Measurements from ENCODE around the gene EML6. TPM values are rescaled to one million over a fixed set of nuclear protein-coding genes. Genes with fewer than 3 reads are reported as not detected.

Gene EML6
- polyA plus RNA-seq, 1 donor (not counting 4 experiments of a cell fraction or from before 2014, with no cell fraction given) = 0.96 TPM

DNA sequence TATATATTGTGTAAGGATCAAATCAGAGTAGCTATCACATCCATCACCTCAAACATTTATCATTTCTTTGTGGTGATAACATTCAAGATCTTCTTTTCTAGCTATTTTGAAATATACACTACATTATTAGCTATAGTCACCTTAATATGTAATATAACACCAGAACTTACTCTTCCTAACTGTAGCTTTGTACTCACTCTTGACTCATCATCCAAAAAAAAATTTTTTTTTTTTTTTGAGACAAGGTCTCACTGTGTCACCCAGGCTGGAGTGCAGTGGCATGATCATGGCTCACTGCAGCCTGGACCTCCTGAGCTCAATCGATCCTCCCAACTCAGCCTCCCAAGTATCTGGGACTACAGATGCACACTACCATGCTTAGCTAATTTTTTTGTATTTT is 153.3 kb downstream of the EML6 start:
- no peaks in the 10 kb centered on the region for H3K36me3 ChIP-seq (ENCODE audit: control insufficient read depth in 2 of 2, extremely low read depth in 1 of 2, insufficient read depth in 2 of 2, low read length in 2 of 2)
- no peak overlapping the region for H3K9ac ChIP-seq (ENCODE audit: control insufficient read depth, extremely low read depth, insufficient read depth, low read length)
- H4K20me1 ChIP-seq (ENCODE audit: control insufficient read depth, extremely low read depth, insufficient read depth, low read length) = no peaks in the 10 kb centered on the region
- dilution Hi-C loops (cut with MboI; ENCODE audit: extremely low pct_ligation_motif_present, low sequenced_read_pairs) = no loop called here
- no peak overlapping the region for H3K4me2 ChIP-seq (ENCODE audit: control insufficient read depth, extremely low read depth, insufficient read depth, low read depth, low read length)
- FAIRE-seq (no peak), DNase-seq (ENCODE audit: low read depth, low spot score) (no peak)
- H3K4me1 ChIP-seq (ENCODE audit: control insufficient read depth, extremely low read depth, insufficient read depth, low read length) = no peaks in the 10 kb centered on the region
- H3K27me3 ChIP-seq (ENCODE audit: control insufficient read depth, extremely low read depth, insufficient read depth, low read length) = no peaks in the 10 kb centered on the region
- TF ChIP-seq EZH2 (IDR thresholded peaks at IDR 0.05; ENCODE audit: low read length) = no peak
- TF ChIP-seq, protein P1, sequence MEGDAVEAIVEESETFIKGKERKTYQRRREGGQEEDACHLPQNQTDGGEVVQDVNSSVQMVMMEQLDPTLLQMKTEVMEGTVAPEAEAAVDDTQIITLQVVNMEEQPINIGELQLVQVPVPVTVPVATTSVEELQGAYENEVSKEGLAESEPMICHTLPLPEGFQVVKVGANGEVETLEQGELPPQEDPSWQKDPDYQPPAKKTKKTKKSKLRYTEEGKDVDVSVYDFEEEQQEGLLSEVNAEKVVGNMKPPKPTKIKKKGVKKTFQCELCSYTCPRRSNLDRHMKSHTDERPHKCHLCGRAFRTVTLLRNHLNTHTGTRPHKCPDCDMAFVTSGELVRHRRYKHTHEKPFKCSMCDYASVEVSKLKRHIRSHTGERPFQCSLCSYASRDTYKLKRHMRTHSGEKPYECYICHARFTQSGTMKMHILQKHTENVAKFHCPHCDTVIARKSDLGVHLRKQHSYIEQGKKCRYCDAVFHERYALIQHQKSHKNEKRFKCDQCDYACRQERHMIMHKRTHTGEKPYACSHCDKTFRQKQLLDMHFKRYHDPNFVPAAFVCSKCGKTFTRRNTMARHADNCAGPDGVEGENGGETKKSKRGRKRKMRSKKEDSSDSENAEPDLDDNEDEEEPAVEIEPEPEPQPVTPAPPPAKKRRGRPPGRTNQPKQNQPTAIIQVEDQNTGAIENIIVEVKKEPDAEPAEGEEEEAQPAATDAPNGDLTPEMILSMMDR (optimal IDR thresholded peaks at IDR 0.05 in 1 of 3, IDR thresholded peaks at IDR 0.05 in 1 of 3, conservative IDR thresholded peaks at IDR 0.05 in 1 of 3; ENCODE audit: extremely low read depth in 1 of 3, insufficient read depth in 2 of 3, low read length in 3 of 3) = no peak
- H3K9me3 ChIP-seq (ENCODE audit: control insufficient read depth, low read depth, low read length) = no peaks in the 10 kb centered on the region
- no peaks in the 10 kb centered on the region for H3K9me1 ChIP-seq (ENCODE audit: control insufficient read depth, extremely low read depth, insufficient read depth, low read length)
- no peak overlapping the region for H3K27ac ChIP-seq (ENCODE audit: control insufficient read depth, insufficient read depth, low read length)
- no peak overlapping the region for H3K4me3 ChIP-seq (ENCODE audit: control insufficient read depth in 2 of 3, extremely low read depth in 1 of 3, insufficient read depth in 2 of 3, low read depth in 1 of 3, low read length in 3 of 3)
- no peaks in the 10 kb centered on the region for H3K79me2 ChIP-seq (ENCODE audit: control insufficient read depth, insufficient read depth, low read length)
- no peak overlapping the region for H2AFZ ChIP-seq (ENCODE audit: control insufficient read depth, low read length)

DNA sequence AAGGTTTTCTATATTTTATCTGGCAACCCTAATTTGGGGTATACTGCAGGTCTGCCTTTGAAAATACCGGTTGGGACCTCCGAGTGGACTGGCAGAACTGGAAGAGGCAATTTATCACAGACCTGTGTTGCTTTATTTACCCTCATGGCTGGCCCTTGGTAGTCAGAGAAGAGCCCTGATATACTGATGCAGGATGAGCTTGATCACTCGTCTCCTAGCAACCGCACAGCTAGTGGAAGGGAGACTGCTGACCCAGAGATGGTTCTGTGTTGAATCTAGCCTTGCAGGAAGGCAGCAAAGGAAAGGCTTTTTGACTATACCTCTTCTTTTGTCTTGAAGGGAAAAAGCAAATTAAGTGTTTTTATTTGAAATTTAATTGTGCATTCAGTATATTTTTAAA is 154.7 kb downstream of the EML6 start:
- Histone ChIP-seq H3K9ac (ENCODE audit: control insufficient read depth, extremely low read depth, insufficient read depth, low read length) (no peak overlapping the region), H3K9me1 (ENCODE audit: control insufficient read depth, extremely low read depth, insufficient read depth, low read length) (no peaks in the 10 kb centered on the region), H3K27me3 (ENCODE audit: control insufficient read depth, extremely low read depth, insufficient read depth, low read length) (no peaks in the 10 kb centered on the region), H3K4me1 (ENCODE audit: control insufficient read depth, extremely low read depth, insufficient read depth, low read length) (no peaks in the 10 kb centered on the region), H3K36me3 (ENCODE audit: control insufficient read depth in 2 of 2, extremely low read depth in 1 of 2, insufficient read depth in 2 of 2, low read length in 2 of 2) (no peaks in the 10 kb centered on the region), H3K4me3 (ENCODE audit: control insufficient read depth in 2 of 3, extremely low read depth in 1 of 3, insufficient read depth in 2 of 3, low read depth in 1 of 3, low read length in 3 of 3) (no peak overlapping the region), H3K27ac (ENCODE audit: control insufficient read depth, insufficient read depth, low read length) (no peak overlapping the region), H3K9me3 (ENCODE audit: control insufficient read depth, low read depth, low read length) (no peaks in the 10 kb centered on the region), H4K20me1 (ENCODE audit: control insufficient read depth, extremely low read depth, insufficient read depth, low read length) (no peaks in the 10 kb centered on the region), H3K79me2 (ENCODE audit: control insufficient read depth, insufficient read depth, low read length) (no peaks in the 10 kb centered on the region), H3K4me2 (ENCODE audit: control insufficient read depth, extremely low read depth, insufficient read depth, low read depth, low read length) (no peak overlapping the region), H2AFZ (ENCODE audit: control insufficient read depth, low read length) (no peak overlapping the region)
- FAIRE-seq (no peak), DNase-seq (ENCODE audit: low read depth, low spot score) (no peak)
- dilution Hi-C loops (cut with MboI; ENCODE audit: extremely low pct_ligation_motif_present, low sequenced_read_pairs) = no loop called here
- TF ChIP-seq, protein P1 (optimal IDR thresholded peaks at IDR 0.05 in 1 of 3, IDR thresholded peaks at IDR 0.05 in 1 of 3, conservative IDR thresholded peaks at IDR 0.05 in 1 of 3; ENCODE audit: extremely low read depth in 1 of 3, insufficient read depth in 2 of 3, low read length in 3 of 3) = no peak
- TF ChIP-seq EZH2 (IDR thresholded peaks at IDR 0.05; ENCODE audit: low read length) = no peak

Data from keratinocyte (primary cell).